HG03280 (cell line): ENCODE data around the gene NFKBIA.
"Not testable (repeated sequence)": the region's sequence is repeated elsewhere in the genome, so short reads cannot be mapped to it uniquely, and the experiment has no call there.

Experiments
- ATAC-seq: cut with Tn5 transposase; IDR thresholded peaks from one replicate; pipeline ENCODE4 v1.9.1; 2021; ENCODE audit warnings: mild to moderate bottlenecking, moderate library complexity; ENCODE audit not compliant: unreplicated experiment

Gene NFKBIA

DNA sequence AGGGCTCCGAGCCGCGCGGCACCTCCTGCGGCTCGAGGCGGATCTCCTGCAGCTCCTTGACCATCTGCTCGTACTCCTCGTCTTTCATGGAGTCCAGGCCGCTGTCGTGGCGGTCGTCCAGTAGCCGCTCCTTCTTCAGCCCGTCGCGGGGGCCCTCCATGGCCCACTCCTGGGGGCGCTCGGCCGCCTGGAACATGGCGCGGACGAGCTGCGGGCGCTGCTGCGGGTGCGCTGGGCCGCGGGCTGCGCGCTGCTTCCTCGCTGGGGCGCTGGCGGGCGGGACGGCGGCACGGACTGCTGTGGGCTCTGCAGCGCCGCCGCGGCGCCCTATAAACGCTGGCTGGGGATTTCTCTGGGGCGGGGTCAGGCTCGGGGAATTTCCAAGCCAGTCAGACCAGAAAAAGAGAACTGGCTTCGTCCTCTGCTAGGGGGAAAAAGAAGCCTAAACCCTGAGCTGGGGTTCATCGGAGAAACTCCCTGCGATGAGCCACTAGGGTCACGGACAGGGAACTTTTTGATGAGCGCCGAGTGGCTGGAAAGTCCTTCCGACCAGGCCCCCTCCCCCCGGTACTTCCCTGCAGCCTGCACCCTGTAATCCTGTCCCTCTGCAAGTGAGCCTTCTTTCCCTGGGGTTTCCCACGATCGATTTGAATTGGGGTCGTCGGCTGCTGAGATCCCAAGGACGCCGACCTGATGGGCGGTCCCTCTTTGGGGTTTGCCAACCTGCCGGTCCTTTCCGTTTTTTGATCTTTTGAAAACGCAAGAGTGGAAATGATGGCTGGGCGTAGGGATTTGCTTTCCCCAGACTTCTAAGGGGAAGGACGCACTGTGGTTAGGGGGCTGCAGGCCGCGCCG is at the start of gene NFKBIA:
Gene NFKBIA, minus strand, starts transcription at position 301 of the 855 bp plus-strand sequence. Its CDS starts 105 bp downstream, at position 196.
- peak; percentile 60 for ATAC-seq

DNA sequence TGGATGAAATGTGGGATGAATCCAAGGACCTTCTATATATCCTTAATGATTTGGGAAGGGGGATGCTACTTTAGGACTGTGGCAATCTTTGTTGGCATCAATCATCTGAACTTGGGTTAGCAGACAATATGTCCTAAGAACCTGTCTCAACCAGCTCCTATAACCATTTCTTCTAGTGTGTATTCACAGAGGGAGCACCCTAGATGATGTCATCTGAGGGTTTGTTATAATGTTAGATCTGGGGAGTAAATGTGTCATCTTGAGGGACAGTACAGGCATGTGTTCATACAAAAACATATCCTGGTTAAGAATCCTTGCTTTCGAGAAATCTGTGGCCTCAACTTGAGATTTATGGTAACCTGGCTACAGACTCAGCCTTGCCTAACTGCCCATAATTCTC is 41.9 kb upstream of the NFKBIA start:
- no peak for ATAC-seq

GRCh38 chr14:35444104-35444503 is 39.6 kb upstream of the NFKBIA start:
- ATAC-seq = no peak

DNA sequence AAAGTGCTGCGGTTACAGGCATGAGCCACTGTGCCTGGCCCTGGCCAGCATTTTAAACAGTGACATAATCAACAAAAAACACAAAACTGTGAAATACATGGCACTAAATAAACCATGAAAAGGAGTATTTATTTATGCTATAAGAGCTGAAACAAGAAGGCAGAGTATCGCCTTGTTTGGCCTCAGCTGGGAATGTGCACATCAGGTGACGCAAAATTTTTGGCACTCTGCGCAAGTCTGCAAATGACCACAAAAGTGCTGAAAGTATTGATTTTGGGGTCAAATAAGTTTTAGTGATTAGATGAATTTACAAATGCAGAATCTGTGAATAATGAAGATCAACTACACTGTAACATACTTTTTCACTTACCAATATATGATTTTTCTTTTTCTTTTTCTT is 36.6 kb upstream of the NFKBIA start:
- ATAC-seq = no peak

GRCh38 chr14:35438910-35439713 is 34.6 kb upstream of the NFKBIA start:
- ATAC-seq = no peak

GRCh38 chr14:35438492-35438891 is 33.9 kb upstream of the NFKBIA start:
- not testable (repeated sequence) for ATAC-seq

DNA sequence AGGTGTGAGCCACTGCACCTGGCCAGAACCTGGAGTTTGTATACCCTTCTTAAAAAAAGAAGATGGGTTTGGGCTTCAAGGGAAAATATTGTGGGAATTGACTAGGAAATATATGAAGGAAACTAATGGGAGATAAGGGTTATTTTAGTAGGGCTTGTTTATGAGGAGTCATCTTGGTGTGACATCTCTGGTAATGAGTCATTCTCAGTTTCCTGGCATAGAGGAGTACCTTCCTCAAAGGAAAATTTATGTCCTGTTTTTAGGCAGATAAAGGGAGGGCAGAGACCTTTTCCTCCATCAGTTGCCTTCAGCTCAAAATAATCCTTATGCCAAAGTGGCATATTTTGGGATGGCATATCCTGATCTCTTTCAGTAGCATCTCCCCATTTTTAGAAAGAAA is 30.6 kb upstream of the NFKBIA start:
- ATAC-seq = no peak

- ATAC-seq = no peak
These were observed 29.3 kb upstream of the NFKBIA start for GRCh38 chr14:35433826-35434225.

- ATAC-seq = no peak
These were observed 26.1 kb upstream of the NFKBIA start for GRCh38 chr14:35430459-35431199.

GRCh38 chr14:35429951-35430350 is 25.4 kb upstream of the NFKBIA start:
- ATAC-seq = no peak

- no peak for ATAC-seq
These were observed 21.3 kb upstream of the NFKBIA start for GRCh38 chr14:35425850-35426249.

DNA sequence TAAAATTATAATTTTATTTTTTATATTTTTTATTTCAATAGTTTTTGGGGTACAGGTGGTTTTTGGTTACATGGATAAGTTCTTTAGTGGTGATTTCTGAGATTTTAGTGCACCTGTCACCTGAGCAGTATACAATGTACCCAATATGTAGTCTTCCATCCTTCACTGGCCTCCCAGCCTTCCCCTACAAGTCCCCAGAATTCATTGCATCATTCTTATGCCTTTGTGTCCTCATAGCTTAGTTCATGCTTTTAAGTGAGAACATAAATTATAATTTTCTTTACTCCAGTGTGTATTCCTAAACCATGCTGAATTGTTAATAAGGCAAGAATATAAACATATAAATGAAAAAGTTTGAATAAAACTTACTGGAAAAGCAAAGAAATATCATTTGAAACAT is 19.1 kb upstream of the NFKBIA start:
- ATAC-seq = no peak

GRCh38 chr14:35420036-35420811 is 15.7 kb upstream of the NFKBIA start:
- ATAC-seq = no peak

GRCh38 chr14:35419429-35419841 is 14.9 kb upstream of the NFKBIA start:
- no peak for ATAC-seq

- ATAC-seq = no peak
These were observed 13.5 kb upstream of the NFKBIA start for GRCh38 chr14:35418093-35418492.

DNA sequence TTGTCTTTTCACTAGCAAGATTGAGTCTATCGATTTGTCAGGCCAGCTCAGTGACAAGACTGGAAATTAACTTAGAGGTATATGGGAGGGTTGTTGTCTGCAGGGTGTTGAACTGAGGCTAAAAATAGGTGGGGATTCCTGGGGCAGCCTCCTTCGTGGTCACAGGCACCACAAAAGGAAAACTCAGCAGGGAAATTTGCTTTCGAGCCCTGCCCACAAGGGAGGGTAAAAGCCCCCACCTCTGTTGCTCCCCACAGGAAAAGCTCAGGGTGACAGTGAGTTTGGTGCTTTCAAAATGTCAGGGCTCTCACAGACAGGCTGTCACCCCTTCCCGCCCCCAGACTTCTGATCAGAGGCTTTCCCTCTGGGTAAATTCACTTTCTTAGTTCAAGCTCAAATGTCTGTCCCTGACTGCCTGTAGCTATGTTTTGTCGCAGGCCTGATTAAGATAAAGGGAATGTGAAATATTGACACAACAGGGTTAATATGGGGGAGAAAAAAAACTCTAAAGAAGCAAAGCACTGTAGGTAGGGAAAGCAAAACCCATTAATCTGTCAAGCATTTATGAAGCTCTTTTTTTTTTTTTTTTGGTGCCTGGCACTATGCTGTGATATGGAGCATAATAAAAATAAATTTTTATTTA is 11.7 kb upstream of the NFKBIA start:
- peak; percentile 49 for ATAC-seq

- no peak for ATAC-seq
These were observed 9.8 kb upstream of the NFKBIA start for GRCh38 chr14:35414365-35414764.

GRCh38 chr14:35412272-35413056 is 7.9 kb upstream of the NFKBIA start:
- ATAC-seq = no peak

DNA sequence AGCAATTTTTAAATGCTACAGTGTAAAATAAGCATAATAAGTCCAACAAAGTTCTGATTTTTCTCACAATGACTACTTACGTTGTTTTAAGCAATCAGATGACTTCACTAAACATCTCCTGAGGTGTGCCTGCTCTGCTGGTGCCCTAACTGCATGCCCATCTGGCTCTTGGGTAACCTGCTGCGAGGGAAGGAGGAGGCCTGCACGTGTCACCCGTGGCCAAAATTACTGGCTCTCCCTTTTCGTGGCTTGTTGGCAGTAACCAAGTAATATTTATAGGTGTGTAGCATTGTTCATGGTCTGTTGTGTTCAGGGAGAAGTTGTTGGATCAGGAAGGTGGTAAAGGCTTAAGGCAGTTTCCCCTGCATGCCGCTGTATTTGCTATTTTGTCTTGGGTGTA is 6.3 kb upstream of the NFKBIA start:
- no peak for ATAC-seq
